NOMO-1 (cell line): ENCODE results near the gene ASCC3.
A peak's percentile ranks its signal among the peaks of the same experiment; 100 is the strongest.

Experiments used
- DNase-seq, 2 experiments: peaks; one replicate each; lab custom pipeline; 2025; ENCODE audit not compliant: unreplicated experiment in 2 of 2; lab: John Stamatoyannopoulos, UW

Gene ASCC3

DNA sequence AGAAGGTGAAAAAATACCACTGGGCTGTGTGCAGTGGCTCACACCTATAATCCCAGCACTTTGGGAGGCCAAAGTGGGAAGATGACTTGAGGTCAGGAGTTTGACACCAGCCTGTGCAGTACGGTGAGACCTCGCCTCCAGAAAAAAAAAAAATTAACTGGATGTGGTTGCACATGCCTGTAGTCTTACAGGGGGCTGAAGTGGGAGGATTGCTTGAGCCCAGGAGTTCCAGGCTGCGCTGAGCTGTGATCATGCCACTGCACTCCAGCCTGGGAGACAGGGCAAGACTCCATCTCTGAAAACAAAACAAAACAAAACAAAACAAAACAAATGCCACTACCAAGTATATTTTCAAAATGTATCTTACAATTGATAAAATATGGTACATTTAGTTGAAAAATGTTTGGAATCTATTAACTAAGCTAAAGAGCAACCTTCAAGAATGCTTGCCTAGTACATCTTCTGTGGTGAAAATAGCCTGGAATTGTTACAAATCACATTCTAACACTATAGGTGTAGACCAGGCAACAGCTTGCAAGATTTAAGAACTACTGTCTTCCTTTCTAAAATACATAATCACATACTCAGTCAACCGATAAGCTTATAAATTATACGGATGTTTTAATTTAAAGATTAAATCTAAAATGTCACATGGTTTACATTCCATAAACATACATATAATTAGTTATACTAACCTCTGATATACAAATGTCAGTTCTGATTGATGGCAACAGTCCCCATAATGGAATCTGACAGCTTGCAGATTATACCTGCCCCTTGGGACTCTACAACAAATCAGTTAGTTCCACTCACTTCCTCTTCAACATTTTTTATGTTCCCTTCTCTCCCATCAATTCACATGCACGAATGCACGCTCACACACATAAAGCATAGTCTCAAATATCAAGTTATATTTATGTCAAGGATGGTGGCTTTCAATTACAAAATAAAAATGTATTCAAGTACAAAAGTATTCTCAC is 150.8 kb downstream of the ASCC3 start:
- DNase-seq = no peak

DNA sequence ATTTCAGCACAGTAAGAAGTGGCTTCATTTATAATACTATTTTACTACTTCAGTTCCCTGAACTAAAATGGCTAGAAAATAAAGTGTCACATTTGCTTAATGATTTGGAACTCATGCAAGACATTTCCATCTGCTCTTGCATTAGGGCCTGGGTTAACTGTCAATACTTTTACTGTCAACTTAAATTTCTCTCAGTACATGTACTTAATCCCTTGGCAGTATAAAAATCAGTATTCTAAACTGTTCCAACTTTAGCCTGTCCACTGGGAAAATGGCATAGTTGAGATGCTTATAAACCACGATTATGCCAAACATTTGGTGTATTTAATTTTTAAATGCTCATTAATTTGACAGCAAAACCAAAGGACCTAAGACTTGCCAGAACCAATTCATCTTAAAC is 154.5 kb downstream of the ASCC3 start:
- no peak for DNase-seq

DNA sequence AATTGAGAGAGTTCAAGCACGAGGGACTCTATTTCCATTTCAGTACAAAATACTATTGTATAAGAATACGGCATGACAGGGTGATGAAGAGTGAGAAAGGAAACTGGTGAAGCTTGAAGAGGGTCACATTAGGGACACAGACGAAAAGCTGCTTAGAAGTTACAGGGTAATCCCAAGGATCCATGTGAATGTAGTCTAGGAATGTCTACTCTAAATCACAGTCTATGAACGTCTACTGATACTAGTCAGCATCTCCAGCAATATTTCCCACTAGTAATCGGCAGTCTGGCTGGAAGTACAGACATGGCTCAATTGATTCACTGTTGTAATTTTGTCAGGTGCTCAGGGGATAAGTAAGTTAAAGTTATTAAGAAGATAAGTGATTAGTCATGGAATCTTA is 156.4 kb downstream of the ASCC3 start:
- no peak for DNase-seq

DNA sequence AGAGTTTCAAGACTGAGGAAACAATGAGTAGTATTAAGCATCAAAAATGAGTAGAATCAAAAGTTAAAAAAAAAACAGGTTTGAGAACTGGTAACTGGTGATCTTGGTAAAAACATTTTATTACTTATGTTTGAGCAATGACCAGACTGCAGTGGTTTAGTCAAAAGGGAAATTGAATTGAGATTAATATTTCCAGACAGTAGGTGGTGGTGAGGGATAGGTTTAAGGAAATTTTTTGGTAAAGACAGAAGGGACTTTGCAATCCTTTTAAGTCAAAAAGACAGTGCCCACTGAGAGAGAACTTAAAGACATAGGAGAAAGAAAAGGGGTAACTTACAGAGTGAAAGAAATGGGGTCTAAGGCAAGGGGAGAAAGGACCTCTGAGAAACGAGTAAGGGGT is 156.9 kb downstream of the ASCC3 start:
- DNase-seq = no peak

DNA sequence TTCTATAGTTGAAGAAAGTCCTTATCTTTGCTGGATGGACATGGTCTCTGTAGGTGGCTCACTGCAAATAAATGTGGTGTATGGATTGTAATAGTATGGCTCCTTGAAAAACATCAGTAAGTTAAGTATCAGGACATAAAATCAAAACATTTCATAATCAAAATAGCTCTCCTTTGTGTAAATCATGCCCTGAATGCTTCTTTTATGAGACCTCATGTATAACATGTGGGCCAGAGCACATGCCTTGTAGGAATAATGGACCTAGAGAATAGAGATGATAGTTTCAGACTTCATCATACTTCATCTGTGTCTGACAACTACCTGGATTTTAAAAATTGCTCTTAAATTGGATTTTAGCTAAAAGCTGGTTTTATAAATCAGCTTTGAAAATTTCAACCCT is 159.9 kb downstream of the ASCC3 start:
- DNase-seq = no peak

DNA sequence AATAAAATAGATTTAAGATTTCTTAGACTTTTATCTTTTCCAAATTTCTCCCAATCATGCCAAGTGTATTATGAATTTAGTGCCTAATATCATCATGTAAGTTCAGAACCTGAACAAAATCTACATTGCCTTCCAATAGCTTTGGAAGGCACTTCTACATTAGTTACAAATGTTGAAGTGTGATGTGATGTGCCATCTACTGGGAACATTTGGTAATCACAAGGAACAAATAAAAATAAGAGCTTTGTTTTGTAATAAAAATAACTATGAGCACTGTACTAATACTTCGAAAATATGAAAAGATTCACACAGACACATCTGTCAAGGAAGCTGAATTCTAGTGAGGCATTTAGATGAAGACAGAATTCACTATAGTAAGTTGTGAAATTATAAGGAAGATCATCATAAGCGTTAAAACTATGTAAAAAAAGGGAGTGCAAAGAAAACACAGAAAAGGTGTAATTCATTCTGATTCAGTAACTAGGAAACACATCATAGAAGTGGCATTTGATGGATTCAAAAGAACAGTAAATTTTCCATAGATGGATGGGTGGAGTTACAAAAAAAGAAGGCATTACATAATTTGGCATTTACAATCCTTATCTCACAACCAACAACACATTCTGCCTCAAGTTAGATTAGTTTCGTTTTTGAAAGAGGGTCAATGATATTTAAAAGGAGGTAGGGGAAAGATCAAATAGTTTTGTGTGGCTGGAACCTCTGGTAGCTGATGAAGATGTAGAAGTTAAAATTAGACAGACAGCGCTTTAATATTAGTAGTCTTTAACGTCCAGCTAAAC is 161.0 kb downstream of the ASCC3 start:
- peak in 1 of 2 experiments; percentile 11 for DNase-seq

DNA sequence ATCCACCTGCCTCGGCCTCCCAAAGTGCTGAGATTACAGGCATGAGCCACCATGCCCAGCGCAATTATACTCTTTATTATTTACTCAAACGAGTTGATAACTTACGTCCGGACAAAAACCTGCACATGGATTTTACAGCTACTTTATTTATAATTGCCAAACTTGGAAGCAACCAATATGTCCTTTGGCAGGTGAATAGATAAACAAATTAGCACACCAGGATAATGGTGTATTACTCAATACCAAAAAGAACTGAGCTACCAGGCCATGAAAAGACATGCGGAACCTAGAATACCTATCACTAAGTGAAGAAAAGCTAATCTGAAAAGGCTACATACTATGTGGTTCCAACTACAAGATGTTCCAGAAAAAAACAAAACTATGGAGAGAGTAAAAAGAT is 168.1 kb downstream of the ASCC3 start:
- no peak for DNase-seq

DNA sequence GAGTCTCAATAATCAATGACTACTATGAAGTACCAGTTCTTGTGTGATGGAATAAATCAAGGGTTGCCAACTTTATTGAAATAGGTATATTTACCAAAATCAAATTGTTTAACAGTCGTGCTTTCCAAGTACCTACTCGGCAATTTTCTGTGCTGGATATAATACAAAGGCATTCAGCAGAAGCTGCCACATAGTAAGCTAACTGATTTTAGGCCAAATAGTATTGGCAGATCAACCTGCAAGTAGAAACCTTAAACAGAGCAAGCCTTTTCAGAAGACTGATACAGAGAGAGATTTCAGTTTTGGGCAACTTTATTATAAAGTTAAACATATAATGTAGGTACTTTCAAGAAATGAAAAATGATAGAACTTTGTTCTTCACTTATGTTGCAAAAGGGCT is 174.6 kb downstream of the ASCC3 start:
- no peak for DNase-seq

DNA sequence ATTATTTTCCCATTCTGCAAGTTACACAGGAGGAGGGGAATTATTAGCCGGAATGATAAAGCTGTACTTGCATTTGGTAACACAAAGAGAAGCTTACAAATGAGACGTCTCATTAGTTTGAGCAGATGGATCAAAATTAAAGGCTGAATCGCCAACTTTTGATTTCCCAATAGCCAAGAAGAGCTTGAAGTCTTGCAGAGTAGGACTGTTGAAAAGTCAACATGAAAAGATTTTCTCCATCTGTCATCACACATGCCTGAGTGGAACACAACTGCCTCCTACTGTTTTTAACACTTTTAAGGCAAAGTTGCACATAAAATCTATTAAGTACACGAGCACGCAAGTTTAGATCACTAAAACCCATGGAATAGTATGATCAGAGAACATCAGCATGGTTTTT is 176.2 kb downstream of the ASCC3 start:
- DNase-seq = no peak

DNA sequence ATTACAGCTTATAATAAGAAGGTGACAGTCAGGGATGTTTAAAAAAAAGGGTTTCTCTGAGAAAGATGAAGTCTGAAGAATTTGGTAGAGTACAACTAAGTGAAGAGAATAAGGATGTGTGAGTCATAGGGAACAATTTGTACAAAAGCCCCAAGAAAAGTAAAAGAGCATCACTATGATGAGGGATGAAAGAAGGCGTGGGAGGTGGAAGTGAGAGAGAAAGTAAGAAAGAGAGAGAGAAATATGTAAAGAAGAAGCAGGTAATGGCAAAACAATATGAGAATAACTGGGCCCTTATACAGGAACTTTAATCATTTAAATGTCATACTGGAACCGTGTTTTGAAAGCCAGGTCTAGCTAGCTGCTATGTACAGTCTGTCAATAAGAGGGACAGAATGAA is 179.4 kb downstream of the ASCC3 start:
- DNase-seq = no peak

DNA sequence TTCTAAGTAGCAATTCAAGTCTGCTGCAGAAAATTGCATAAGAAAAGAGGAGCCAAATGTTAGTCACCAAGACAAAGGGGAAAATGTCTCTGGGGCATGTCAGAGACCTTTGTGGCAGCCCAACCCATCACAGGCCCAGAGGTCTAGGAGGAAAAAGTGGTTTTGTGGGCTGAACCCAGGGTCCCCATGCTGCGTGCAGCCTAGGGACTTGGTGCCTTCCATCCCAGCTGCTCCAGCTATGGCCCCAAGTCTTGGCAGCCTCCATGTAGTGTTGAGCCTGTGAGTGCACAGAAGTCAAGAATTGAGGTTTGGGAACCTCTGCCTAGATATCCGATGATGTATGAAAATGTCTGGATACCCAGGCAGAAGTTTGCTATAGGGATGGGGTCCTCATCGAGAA is 181.1 kb downstream of the ASCC3 start:
- DNase-seq = no peak

DNA sequence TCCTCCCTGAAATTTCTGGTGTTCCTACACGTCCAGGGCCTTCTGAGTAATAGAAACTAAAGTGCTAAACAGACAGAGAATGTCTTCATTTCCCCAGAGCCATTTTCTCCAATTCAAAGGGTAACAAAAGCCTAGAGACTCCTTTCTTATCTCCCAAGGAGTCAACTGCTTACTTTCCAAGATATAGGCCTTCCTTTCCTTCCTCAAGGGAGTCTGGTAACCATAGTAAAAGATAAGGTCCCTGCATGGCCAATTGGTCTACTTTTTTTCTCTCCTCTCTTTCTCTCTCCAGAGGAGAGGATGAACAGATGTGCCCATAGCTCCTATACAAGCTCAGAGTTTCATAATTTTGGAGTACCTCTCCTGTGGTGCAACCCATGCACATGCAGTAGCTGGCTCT is 185.7 kb downstream of the ASCC3 start:
- no peak for DNase-seq

DNA sequence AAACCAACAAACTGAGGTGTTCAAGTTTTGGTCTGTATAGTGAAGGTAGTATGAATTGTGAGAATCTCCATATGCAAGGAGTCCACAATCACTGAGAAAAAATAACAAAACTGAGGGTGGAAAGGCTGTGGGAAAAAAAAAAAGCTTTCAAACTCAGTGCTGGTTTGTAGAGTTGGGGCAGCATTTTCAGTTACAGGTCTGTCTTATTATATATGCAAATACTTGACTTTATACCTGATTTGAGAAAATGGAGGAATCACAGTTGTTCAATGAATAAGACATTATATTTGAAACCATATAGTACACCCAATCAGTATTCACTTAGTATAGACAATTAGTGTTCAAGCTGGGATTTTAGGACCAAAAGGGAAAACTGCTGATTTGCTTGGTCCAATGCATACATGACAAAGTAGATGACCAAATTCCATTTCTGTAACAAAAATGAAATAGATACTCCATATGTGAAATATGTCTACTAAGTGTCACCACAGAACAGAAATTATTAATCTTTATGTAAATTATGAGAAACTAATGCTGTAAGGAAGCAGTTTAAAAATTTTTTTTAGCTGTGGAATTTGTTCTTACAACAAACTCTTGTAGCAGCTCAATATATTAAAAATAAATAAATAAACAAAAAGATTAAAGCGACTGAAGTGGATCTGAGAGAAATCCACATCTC is 187.7 kb downstream of the ASCC3 start:
- DNase-seq = no peak

DNA sequence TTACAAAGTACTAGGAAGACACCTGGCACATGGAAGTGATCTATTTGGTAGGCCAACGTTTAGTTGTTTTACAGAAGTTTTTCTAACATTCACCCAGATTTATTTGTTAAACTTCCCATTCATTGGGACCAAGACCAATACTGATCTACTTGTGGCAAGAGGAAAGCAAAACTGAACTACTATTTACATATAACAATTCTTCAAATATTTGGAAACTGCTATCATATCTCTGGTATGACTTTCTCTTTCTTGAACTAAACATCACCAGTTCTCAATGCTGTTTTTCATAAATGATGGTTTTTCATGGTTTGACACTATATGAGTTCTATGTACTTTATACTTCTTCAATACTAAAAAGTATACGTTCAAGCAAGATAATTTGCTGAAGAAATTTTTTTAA is 189.2 kb downstream of the ASCC3 start:
- no peak for DNase-seq

DNA sequence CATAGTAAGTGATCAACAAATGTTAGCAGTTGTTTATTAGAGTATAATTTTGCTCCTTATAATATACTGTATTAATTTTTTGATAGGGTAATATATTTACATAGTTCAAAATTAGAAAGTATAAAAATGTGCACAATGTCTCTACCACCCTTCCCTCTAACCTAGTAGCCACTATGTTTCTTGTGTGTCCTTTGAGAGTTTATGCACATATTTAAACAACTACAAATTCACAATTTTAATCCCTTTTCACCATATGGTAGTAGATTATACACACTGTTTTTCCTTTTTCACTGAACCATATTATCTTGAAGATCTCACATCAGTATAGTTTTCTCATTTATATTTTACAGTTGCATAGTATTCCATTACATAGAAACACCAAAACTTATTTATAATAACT is 194.9 kb downstream of the ASCC3 start:
- no peak for DNase-seq

DNA sequence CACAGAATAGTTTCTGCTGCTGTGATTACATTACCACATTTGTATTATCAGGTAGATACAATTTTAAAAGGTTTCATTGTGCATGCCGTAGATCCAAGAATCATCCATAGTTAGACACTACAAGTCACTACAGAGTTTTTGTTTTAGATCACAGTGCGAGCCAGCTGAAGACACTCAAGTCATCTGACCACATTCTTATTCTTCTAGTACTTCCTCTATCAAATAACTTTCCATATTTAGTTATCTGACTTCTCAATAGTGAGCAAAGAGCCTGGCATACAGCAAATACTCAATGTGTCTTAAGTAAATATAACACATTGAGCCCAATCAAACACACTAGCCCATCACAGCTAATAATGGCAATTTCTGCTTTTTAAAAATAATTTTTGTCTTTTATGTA is 195.4 kb downstream of the ASCC3 start:
- no peak for DNase-seq

DNA sequence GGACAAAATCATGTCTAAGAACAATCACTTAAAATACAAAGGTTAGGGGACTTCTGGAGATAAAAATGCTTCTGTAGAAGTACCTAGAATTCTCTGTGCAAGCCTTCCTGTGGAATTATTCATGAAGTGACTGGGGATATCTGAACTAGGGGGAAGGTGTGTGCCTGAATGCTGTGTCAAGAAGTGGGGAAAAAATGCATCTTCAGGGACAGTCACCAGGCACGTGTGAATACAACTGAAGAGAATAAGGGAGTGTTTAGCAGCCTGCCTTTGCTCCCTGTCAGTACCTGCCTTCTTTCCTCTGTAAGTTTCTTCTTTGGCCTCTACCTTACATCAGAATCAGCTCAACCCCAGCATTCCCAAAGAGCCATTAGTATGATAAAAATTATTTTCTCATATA is 201.0 kb downstream of the ASCC3 start:
- DNase-seq = no peak

DNA sequence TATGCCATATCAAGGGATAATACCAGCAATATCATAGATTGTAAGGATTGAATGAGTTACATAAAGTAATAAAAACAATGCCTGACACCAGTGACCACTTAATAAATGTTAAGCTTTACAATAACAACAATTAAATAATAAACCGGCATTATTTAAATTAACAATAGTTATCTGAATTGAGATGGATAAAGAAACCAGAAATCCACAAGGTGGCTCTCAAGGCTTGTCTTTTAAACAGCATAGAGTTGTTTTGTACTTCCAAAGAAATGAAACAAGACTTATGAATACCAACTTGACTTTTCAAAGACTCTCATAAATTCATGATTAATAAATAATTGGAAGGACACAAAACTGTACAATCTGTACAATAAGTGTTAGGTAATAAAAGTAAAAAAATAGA is 203.1 kb downstream of the ASCC3 start:
- DNase-seq = no peak

DNA sequence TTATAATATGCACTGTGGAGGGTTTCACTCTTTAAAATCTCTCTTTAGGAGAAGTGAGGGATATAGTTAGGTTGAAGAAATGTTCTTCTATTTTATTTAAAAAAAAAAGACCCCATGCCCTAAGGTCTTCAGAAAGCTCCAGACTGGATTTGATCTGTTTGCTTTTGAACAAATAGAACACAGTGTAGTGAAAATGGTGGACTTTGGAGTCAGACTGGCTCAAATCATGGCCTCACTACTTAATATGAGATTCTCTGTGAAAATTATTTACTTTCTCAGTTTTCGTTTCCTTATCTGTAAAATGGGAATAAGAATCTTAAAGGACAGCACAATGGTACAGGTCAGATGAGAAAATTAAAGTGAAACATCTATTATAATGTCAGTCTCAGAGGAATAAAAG is 203.9 kb downstream of the ASCC3 start:
- no peak for DNase-seq

DNA sequence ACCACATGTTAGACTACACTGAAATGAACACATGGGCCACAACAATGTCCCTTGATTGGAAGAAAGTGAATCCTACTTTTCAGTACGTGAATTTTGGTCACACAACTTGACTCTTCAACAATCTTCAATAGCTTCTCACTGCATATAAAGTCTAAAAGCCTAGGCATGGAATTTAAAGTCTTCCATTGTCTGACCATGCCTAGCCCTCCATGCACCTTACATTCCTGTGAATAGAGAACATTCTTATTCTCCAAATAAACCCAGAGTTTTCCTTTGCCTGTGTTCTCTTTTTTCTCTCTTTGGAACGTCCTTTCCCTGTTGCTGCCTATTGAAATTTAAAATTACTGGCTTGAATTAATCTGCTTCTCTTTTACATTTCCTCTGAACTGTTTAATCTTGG is 207.5 kb downstream of the ASCC3 start:
- DNase-seq = no peak

DNA sequence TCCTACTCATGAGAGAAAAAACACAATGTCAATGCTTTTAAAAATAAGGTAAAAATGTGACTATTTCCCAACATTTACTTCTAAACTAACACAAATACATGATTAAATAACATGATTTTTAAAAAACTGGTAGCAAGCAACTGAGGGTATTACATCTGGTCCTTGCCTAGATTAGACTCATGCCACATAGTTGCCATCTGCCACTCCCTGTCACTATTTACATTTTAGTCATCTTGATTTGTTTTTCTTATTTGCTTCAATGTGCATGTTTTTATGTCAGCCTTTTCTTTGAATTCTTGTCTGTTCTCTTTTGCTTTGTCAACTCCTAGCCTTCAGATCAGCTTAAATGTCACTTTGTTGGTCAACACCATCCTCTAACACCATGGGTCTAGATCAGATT is 209.4 kb downstream of the ASCC3 start:
- no peak for DNase-seq
